Osteoblast (primary cell): ENCODE data around the gene PTPN18. TPM values are rescaled to one million over a fixed set of nuclear protein-coding genes. Genes with fewer than 3 reads are reported as not detected.
A peak's percentile ranks its signal among the peaks of the same experiment; 100 is the strongest.

ENCODE experiments used
- DNase-seq: peaks from one replicate; pipeline ENCODE4 v3.0.0; 2011; ENCODE audit warnings: low spot score, mixed read lengths; ENCODE audit not compliant: insufficient read length; ENCODE audit errors: missing footprints
- H2AFZ ChIP-seq: 2 replicates; pipeline ENCODE4 v1.6.0; 2011; ENCODE audit warnings: mild to moderate bottlenecking, low read length
- H3K27ac ChIP-seq: 2 replicates; pipeline ENCODE4 v1.5.1; 2011; ENCODE audit warnings: mild to moderate bottlenecking, low read depth, low read length, moderate library complexity
- H3K27me3 ChIP-seq: 2 replicates; pipeline ENCODE4 v1.6.0; 2012; ENCODE audit warnings: mild to moderate bottlenecking, control low read depth, inconsistent platforms, low read length, moderate library complexity; ENCODE audit not compliant: insufficient read depth
- H3K36me3 ChIP-seq: 2 replicates; pipeline ENCODE4 v1.5.1; 2011; ENCODE audit warnings: mild to moderate bottlenecking, low read length, control low read depth, moderate library complexity; ENCODE audit not compliant: insufficient read depth
- H3K4me1 ChIP-seq: 2 replicates; pipeline ENCODE4 v1.5.1; 2011; ENCODE audit warnings: mild to moderate bottlenecking, low read length, control low read depth, moderate library complexity; ENCODE audit not compliant: insufficient read depth
- H3K4me2 ChIP-seq: 2 replicates; pipeline ENCODE4 v1.6.0; 2011; ENCODE audit warnings: mild to moderate bottlenecking, low read length; ENCODE audit not compliant: insufficient read depth
- H3K4me3 ChIP-seq: fragments of 200-600 bp; sonication (generic); 3 replicates; pipeline ENCODE4 v1.5.1; 2012; ENCODE audit warnings: mild to moderate bottlenecking, low read length, inconsistent platforms; ENCODE audit not compliant: insufficient read depth
- H3K79me2 ChIP-seq: 2 replicates; pipeline ENCODE4 v1.6.0; 2012; ENCODE audit warnings: mild to moderate bottlenecking, low read length, control low read depth, inconsistent platforms; ENCODE audit not compliant: insufficient read depth
- H3K9me3 ChIP-seq: 2 replicates; pipeline ENCODE4 v1.5.1; 2011; ENCODE audit warnings: low read depth, low read length, control low read depth
- H4K20me1 ChIP-seq: 2 replicates; pipeline ENCODE4 v1.6.0; 2012; ENCODE audit warnings: mild to moderate bottlenecking, low read length, control low read depth; ENCODE audit not compliant: insufficient read depth
- total RNA-seq: library from RNA; depleted of rRNA; stranded (reverse); fragments of >200 nt; gene quantifications from 2 replicates; pipeline ENCODE4 v1.2.3, GENCODE V29; 2012
- TF ChIP-seq, protein P1 (sequence below): IDR thresholded peaks from 2 replicates; pipeline ENCODE4 v1.5.1; 2011; ENCODE audit warnings: mild to moderate bottlenecking, low read depth, low read length, moderate library complexity; ENCODE audit errors: extremely low read depth

Gene PTPN18
- total RNA-seq, 1 donor = 29.0 TPM

GRCh38 chr2:130373808-130374365 is 18.0 kb downstream of the PTPN18 start:
- H3K4me3 ChIP-seq = peak overlapping the region; percentile 97
- H3K9me3 ChIP-seq = no peaks in the 10 kb centered on the region
- no peak overlapping the region for H3K27ac ChIP-seq
- no peak overlapping the region for H2AFZ ChIP-seq
- no peaks in the 10 kb centered on the region for H3K27me3 ChIP-seq
- H3K4me1 ChIP-seq = peaks cover 23% of the 10 kb centered on the region
- H3K79me2 ChIP-seq = peaks cover 65% of the 10 kb centered on the region
- peaks cover 17% of the 10 kb centered on the region for H3K36me3 ChIP-seq
- no peak for DNase-seq
- H4K20me1 ChIP-seq = peaks cover 23% of the 10 kb centered on the region
- peak overlapping the region; percentile 98 for H3K4me2 ChIP-seq
- TF ChIP-seq, protein P1, sequence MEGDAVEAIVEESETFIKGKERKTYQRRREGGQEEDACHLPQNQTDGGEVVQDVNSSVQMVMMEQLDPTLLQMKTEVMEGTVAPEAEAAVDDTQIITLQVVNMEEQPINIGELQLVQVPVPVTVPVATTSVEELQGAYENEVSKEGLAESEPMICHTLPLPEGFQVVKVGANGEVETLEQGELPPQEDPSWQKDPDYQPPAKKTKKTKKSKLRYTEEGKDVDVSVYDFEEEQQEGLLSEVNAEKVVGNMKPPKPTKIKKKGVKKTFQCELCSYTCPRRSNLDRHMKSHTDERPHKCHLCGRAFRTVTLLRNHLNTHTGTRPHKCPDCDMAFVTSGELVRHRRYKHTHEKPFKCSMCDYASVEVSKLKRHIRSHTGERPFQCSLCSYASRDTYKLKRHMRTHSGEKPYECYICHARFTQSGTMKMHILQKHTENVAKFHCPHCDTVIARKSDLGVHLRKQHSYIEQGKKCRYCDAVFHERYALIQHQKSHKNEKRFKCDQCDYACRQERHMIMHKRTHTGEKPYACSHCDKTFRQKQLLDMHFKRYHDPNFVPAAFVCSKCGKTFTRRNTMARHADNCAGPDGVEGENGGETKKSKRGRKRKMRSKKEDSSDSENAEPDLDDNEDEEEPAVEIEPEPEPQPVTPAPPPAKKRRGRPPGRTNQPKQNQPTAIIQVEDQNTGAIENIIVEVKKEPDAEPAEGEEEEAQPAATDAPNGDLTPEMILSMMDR = no peak

GRCh38 chr2:130374587-130375290 is 18.9 kb downstream of the PTPN18 start:
- DNase-seq = peak; percentile 87
- no peaks in the 10 kb centered on the region for H3K27me3 ChIP-seq
- peak overlapping the region; percentile 55 for H3K27ac ChIP-seq
- peak overlapping the region; percentile 54 for H3K4me2 ChIP-seq
- H3K9me3 ChIP-seq = no peaks in the 10 kb centered on the region
- H3K4me3 ChIP-seq = peak overlapping the region; percentile 21
- no peak overlapping the region for H2AFZ ChIP-seq
- peaks cover 23% of the 10 kb centered on the region for H3K4me1 ChIP-seq
- peaks cover 27% of the 10 kb centered on the region for H4K20me1 ChIP-seq
- TF ChIP-seq, protein P1 = no peak
- peaks cover 71% of the 10 kb centered on the region for H3K79me2 ChIP-seq
- peaks cover 17% of the 10 kb centered on the region for H3K36me3 ChIP-seq

DNA sequence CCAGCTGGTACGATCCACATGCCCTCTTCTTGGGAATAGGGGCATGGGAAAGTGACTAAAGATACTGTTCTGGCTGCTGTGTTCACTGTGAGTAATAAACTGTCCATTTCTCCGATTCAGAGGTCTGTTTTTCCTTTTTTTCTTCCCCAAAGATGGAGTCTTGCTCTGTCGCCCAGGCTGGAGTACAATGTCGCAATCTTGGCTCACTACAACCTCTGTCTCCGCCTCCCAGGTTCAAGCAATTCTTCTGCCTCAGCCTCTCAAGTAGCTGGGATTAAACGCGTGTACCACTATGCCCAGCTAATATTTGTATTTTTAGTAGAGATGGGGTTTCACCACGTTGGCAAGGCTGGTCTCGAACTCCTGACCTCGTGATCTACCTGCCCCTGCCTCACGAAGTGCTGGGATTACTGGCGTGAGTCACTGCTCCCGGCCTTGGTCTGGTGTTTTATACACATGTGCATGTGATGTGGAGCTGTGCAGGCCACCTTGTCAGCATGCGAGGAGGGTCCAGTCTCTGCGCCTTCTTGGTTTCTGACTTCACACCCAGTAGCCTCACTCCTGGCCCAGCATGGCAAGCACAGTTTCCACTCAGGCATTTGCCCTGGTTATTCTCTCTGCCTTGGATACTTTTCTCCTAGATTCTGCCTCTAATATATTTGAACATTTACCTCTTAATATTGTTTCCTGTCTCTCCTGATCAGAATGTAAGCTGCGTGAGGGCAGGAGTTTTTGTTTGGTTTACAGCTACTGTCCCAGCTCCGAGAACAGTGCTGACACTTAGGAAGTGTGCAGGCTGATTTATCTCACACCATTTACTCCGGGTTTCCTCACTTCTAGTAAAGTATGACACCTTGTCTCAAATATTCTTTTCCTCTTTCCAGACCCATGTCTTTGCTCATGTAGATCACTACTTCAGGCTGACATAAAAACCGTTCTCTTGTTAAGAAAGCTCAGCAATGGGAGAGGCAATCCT is 19.7 kb downstream of the PTPN18 start:
- no peak for DNase-seq
- H3K27me3 ChIP-seq = no peaks in the 10 kb centered on the region
- no peaks in the 10 kb centered on the region for H3K9me3 ChIP-seq
- H3K79me2 ChIP-seq = peaks cover 79% of the 10 kb centered on the region
- H3K27ac ChIP-seq = peak overlapping the region; percentile 55
- TF ChIP-seq, protein P1 = no peak
- peak overlapping the region; percentile 54 for H3K4me2 ChIP-seq
- no peak overlapping the region for H2AFZ ChIP-seq
- peaks cover 23% of the 10 kb centered on the region for H3K4me1 ChIP-seq
- peak overlapping the region; percentile 21 for H3K4me3 ChIP-seq
- H3K36me3 ChIP-seq = peaks cover 17% of the 10 kb centered on the region
- H4K20me1 ChIP-seq = peaks cover 34% of the 10 kb centered on the region
